Loucy (cell line): ENCODE data around the gene SMIM22.
"Not testable (repeated sequence)": the region's sequence is repeated elsewhere in the genome, so short reads cannot be mapped to it uniquely, and the experiment has no call there.

Experiments
- H2AFZ ChIP-seq: fragments of 200-600 bp; sonication (generic); 2 replicates; pipeline ENCODE4 v1.6.0; 2016; ENCODE audit warnings: antibody characterized with exemption, mild to moderate bottlenecking, low read length, moderate library complexity
- H3F3A ChIP-seq: fragments of 200-600 bp; 2 replicates; pipeline ENCODE4 v1.6.0; 2016; ENCODE audit warnings: antibody characterized with exemption, low read depth, mild to moderate bottlenecking
- H3K27me3 ChIP-seq: fragments of 200-600 bp; sonication (generic); 2 replicates; pipeline ENCODE4 v1.6.1; 2014; ENCODE audit warnings: low read length, mild to moderate bottlenecking; ENCODE audit not compliant: insufficient read depth, poor library complexity, severe bottlenecking
- H3K36me3 ChIP-seq: fragments of 200-600 bp; sonication (generic); 2 replicates; pipeline ENCODE4 v1.6.1; 2016; ENCODE audit warnings: low read length; ENCODE audit not compliant: insufficient read depth
- H3K4me1 ChIP-seq: fragments of 200-600 bp; sonication (generic); 2 replicates; pipeline ENCODE4 v1.5.1; 2014; ENCODE audit warnings: low read length, mild to moderate bottlenecking; ENCODE audit not compliant: insufficient read depth, poor library complexity, severe bottlenecking
- H3K4me2 ChIP-seq: fragments of 200-600 bp; sonication (generic); 2 replicates; pipeline ENCODE4 v1.6.0; 2014; ENCODE audit warnings: antibody characterized with exemption, low read length, low read depth, mild to moderate bottlenecking; ENCODE audit not compliant: poor library complexity, severe bottlenecking
- H3K4me3 ChIP-seq: fragments of 200-600 bp; sonication (generic); 2 replicates; pipeline ENCODE4 v1.5.1; 2014; ENCODE audit warnings: low read length, mild to moderate bottlenecking, mixed read lengths; ENCODE audit not compliant: poor library complexity, severe bottlenecking
- H3K79me2 ChIP-seq: fragments of 200-600 bp; sonication (generic); 2 replicates; pipeline ENCODE4 v1.6.1; 2014; ENCODE audit warnings: low read length; ENCODE audit not compliant: insufficient read depth
- H3K9ac ChIP-seq: fragments of 200-600 bp; sonication (generic); 2 replicates; pipeline ENCODE4 v1.6.0; 2014; ENCODE audit warnings: mild to moderate bottlenecking, low read depth, low read length, moderate library complexity; ENCODE audit not compliant: poor library complexity, severe bottlenecking
- H3K9me2 ChIP-seq: fragments of 200-600 bp; sonication (generic); replicated peaks from 2 replicates; pipeline ENCODE4 v1.6.1; 2016; ENCODE audit warnings: low read depth, low read length, mixed read lengths
- H3K9me3 ChIP-seq: fragments of 200-600 bp; sonication (generic); 2 replicates; pipeline ENCODE4 v1.6.1; 2014; ENCODE audit warnings: mild to moderate bottlenecking, antibody characterized with exemption, low read length, low read depth; ENCODE audit not compliant: insufficient read depth
- H4K20me1 ChIP-seq: fragments of 200-600 bp; sonication (generic); 2 replicates; pipeline ENCODE4 v1.6.0; 2014; ENCODE audit warnings: antibody characterized with exemption, low read length, mild to moderate bottlenecking; ENCODE audit not compliant: insufficient read depth, poor library complexity, severe bottlenecking
- EZH2phosphoT487 ChIP-seq: fragments of 200-600 bp; IDR thresholded peaks from 2 replicates; pipeline ENCODE4 v1.6.1; 2018; ENCODE audit warnings: antibody characterized with exemption, mild to moderate bottlenecking, moderate library complexity, borderline replicate concordance
- TF ChIP-seq, protein P1 (sequence below): fragments of 200-600 bp; sonication (generic); conservative IDR thresholded peaks from 2 replicates; pipeline ENCODE4 v1.5.1; 2014; ENCODE audit warnings: mild to moderate bottlenecking, antibody characterized with exemption, low read length

The SMIM22 gene

DNA sequence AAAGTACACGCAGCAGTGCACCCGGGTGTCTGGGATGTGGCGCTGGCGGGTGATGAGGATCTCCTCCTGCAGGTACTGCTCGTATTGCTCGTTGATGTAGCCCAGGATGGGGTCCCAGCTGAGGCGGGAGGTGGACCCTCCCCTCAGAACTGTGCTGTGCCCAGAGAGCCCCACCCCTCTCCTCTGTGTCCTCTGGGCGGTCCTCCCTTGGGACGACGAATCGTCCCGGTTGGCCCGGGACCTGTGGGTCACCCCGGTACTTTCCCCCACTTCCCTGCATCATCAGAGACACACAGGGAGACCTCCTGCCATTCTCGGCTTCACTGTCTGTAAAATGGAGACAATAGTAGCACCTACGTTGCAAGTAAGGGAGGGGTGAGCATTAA, 11.2 kb upstream of the SMIM22 start:
- Histone ChIP-seq H3K4me3 (no peak overlapping the region), H3K36me3 (no peaks in the 10 kb centered on the region), H3K9me2 (no peaks in the 10 kb centered on the region), H3K4me2 (no peak overlapping the region), H3K79me2 (no peaks in the 10 kb centered on the region), H2AFZ (no peak overlapping the region), H3K4me1 (no peaks in the 10 kb centered on the region), H3K27me3 (no peaks in the 10 kb centered on the region), H4K20me1 (no peaks in the 10 kb centered on the region), H3K9me3 (no peaks in the 10 kb centered on the region), H3F3A (no peaks in the 10 kb centered on the region), H3K9ac (no peak overlapping the region)
- no peak for TF ChIP-seq EZH2phosphoT487
- TF ChIP-seq, protein P1, sequence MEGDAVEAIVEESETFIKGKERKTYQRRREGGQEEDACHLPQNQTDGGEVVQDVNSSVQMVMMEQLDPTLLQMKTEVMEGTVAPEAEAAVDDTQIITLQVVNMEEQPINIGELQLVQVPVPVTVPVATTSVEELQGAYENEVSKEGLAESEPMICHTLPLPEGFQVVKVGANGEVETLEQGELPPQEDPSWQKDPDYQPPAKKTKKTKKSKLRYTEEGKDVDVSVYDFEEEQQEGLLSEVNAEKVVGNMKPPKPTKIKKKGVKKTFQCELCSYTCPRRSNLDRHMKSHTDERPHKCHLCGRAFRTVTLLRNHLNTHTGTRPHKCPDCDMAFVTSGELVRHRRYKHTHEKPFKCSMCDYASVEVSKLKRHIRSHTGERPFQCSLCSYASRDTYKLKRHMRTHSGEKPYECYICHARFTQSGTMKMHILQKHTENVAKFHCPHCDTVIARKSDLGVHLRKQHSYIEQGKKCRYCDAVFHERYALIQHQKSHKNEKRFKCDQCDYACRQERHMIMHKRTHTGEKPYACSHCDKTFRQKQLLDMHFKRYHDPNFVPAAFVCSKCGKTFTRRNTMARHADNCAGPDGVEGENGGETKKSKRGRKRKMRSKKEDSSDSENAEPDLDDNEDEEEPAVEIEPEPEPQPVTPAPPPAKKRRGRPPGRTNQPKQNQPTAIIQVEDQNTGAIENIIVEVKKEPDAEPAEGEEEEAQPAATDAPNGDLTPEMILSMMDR = no peak

DNA sequence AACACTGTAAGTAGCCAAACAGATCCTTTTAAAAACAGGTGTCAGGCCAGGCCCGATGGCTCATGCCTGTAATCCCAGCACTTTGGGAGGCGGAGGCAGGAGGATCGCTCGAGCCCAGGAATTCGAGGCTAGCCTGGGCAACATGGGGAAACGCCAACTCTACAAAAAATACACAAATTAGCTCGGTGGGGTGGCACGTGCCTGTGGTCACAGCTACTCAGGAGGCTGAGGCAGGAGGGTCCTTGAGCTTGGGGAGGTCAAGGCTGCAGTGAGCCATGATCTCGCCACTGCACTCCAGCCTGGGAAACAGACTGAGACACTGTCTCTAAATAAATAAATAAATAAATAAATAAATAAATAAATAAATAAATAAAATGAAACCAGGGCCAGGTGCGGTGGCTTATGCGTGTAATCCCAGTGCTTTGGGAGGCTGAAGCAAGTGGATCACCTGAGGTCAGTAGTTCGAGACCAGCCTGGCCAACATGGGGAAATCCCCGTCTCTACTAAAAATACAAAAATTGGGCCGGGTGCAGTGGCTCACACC, 10.7 kb upstream of the SMIM22 start:
- not testable (repeated sequence) for H3K79me2 ChIP-seq

DNA sequence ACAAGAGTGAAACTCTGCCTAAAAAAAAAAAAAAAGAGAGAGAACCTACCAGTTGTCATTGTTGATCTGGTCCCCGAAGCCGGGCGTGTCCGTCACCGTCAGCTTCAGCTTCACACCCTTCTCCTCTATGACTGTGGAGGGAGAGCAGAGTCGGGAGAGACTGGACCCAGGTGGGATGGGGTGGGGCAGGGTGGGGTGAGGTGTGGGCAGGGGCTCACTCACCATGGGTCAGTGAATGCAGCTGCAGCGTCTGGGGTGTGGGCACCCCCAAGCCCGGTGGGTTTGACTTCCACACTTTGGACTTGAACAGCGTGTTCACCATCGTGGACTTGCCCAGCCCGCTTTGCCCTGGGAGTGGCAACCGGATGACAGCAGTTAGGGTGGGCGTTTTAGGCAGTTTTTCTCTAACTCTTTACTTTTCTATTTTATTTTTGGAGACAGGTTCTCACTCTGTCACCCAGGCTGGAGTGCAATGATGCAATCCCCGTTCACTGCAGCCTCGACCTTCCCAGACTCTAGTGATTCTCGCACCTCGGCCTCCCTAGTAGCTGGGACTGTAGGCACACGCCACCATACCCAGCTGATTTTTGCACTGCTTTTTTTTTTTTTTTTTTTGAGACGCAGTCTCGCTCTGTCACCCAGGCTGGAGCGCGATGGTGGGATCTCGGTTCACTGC, 9.3 kb upstream of the SMIM22 start:
- TF ChIP-seq, protein P1 = no peak
- no peak for TF ChIP-seq EZH2phosphoT487
- no peak overlapping the region for H3K9ac ChIP-seq
- H3K27me3 ChIP-seq = no peaks in the 10 kb centered on the region
- no peaks in the 10 kb centered on the region for H3K9me3 ChIP-seq
- H3K36me3 ChIP-seq = no peaks in the 10 kb centered on the region
- no peaks in the 10 kb centered on the region for H3F3A ChIP-seq
- H3K4me3 ChIP-seq = no peak overlapping the region
- no peak overlapping the region for H2AFZ ChIP-seq
- H4K20me1 ChIP-seq = no peaks in the 10 kb centered on the region
- H3K4me1 ChIP-seq = no peaks in the 10 kb centered on the region
- no peaks in the 10 kb centered on the region for H3K9me2 ChIP-seq
- no peak overlapping the region for H3K4me2 ChIP-seq
- no peaks in the 10 kb centered on the region for H3K79me2 ChIP-seq

More for the DNA sequence above, 10.7 kb upstream of the SMIM22 start:
- H2AFZ ChIP-seq, H3K27me3 ChIP-seq, H3K36me3 ChIP-seq, H3F3A ChIP-seq, H4K20me1 ChIP-seq, H3K9ac ChIP-seq, H3K4me3 ChIP-seq, H3K9me2 ChIP-seq, H3K4me1 ChIP-seq, H3K4me2 ChIP-seq, H3K9me3 ChIP-seq: not testable (repeated sequence)

DNA sequence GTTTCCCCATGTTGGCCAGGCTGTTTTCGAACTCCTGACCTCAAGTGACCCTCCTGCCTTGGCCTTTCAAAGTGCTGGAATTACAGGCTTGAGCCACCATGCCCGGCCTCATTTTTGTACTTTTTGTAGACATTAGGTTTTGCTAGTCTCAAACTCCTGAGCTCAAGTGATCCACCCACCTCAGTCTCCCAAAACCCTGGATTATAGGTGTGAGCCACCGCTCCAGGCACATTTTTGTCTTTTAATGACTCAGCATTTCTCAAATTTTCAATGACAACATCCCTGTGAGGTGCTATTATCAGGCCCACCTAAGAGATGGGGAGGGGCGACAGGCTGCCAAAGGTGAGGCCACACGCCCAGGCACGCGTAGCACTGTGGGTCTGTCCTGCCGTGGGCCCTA, 8.1 kb upstream of the SMIM22 start:
- H3K9ac ChIP-seq = no peak overlapping the region
- no peak overlapping the region for H3K4me3 ChIP-seq
- no peaks in the 10 kb centered on the region for H3K4me1 ChIP-seq
- no peaks in the 10 kb centered on the region for H3K9me3 ChIP-seq
- H3K79me2 ChIP-seq = no peaks in the 10 kb centered on the region
- no peak overlapping the region for H3K4me2 ChIP-seq
- H3K9me2 ChIP-seq = no peaks in the 10 kb centered on the region
- no peak overlapping the region for H2AFZ ChIP-seq
- TF ChIP-seq, protein P1 = no peak
- TF ChIP-seq EZH2phosphoT487 = no peak
- H3F3A ChIP-seq = no peaks in the 10 kb centered on the region
- no peaks in the 10 kb centered on the region for H4K20me1 ChIP-seq
- no peaks in the 10 kb centered on the region for H3K36me3 ChIP-seq
- H3K27me3 ChIP-seq = no peaks in the 10 kb centered on the region
